OCI-LY7 (cell line): Measurements from ENCODE around the gene TRMT13.

Experiments
- EZH2phosphoT487 ChIP-seq: fragments of 200-600 bp; sonication (generic); IDR thresholded peaks from 2 replicates; pipeline ENCODE4 v1.6.1; 2018; ENCODE audit warnings: low read depth, borderline replicate concordance, mild to moderate bottlenecking, mixed run types, antibody characterized with exemption, low read length, moderate library complexity, mixed read lengths
- TF ChIP-seq, protein P1 (sequence below): fragments of 200-600 bp; sonication (generic); conservative IDR thresholded peaks from 2 replicates; pipeline ENCODE4 v1.5.1; 2014; ENCODE audit warnings: mild to moderate bottlenecking, antibody characterized with exemption, low read length, moderate library complexity, mixed read lengths

DNA sequence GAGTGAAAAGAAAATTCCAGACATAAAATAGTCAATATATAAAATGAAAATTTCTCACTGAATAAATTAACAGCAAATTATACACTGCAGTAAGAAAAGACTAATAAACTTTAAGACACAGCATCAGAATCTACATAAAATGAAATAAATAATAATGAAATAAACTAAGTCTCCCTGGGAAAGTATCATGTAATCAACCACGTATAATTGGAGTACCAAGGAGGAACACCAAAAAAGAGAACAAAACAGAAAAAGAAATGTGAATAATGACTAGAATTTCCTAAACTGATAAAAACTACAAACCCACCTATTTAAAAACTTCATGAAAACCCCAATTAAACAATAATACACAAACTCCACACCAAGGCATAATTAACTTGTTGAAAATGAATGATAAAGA lies 43.9 kb upstream of the TRMT13 start:
- TF ChIP-seq, protein P1, sequence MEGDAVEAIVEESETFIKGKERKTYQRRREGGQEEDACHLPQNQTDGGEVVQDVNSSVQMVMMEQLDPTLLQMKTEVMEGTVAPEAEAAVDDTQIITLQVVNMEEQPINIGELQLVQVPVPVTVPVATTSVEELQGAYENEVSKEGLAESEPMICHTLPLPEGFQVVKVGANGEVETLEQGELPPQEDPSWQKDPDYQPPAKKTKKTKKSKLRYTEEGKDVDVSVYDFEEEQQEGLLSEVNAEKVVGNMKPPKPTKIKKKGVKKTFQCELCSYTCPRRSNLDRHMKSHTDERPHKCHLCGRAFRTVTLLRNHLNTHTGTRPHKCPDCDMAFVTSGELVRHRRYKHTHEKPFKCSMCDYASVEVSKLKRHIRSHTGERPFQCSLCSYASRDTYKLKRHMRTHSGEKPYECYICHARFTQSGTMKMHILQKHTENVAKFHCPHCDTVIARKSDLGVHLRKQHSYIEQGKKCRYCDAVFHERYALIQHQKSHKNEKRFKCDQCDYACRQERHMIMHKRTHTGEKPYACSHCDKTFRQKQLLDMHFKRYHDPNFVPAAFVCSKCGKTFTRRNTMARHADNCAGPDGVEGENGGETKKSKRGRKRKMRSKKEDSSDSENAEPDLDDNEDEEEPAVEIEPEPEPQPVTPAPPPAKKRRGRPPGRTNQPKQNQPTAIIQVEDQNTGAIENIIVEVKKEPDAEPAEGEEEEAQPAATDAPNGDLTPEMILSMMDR, result no peak
- no peak for TF ChIP-seq EZH2phosphoT487
